Stimulated activated naive CD8-positive, alpha-beta T cell treated with anti-CD3 and anti-CD28 coated beads, Interleukin-15, Interleukin-2, amounts not matched to agents 100 U/mL and 50 U/mL, for 24 hours (primary cell): ENCODE measurements around the gene GEN1.
"Not testable (repeated sequence)": the region's sequence is repeated elsewhere in the genome, so short reads cannot be mapped to it uniquely, and the experiment has no call there.

Experiments
- ATAC-seq: fragments of 150-1000 bp; cut with Tn5 transposase; one replicate; pipeline ENCODE4 v1.10.0; 2021
- DNase-seq: peaks from one replicate; pipeline ENCODE4 v3.0.0; 2021

Gene GEN1

DNA sequence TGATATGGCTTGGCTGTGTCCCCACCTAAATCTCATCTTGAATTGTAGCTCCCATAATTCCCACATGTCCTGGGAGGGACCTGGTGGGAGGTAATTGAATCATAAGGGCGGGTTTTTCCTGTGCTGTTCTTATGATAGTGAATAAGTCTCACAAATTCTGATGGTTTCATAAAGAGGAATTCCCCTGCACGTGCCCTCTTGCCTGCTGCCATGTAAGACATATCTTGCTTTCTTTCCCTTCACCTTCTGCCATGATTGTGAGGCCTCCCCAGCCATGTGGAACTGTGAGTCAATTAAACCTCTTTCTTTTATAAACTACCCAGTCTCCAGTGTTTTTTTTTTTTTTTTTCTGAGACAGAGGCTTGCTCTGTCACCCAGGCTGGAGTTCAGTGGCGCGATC is 69.7 kb downstream of the GEN1 start:
- DNase-seq, ATAC-seq: not testable (repeated sequence)

DNA sequence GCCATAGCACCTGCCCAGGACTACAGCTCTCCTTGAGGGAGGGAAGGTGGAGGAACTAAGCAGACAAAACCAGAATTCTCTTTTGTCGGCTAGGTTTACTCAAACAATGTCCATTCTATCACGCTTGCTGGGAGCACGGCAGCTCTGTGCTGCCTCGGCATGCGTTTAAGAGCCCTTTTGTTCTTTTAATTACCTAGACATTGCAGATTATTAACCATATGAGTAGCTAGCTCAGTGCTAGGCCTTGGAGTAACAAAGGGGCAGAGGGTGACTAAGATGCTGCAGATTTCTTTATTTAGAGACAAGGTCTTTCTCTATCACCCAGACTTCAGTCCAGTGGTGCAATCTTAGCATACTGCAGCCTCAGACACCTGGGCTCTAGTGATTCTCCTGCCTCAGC is 73.4 kb downstream of the GEN1 start:
- DNase-seq = no peak
- ATAC-seq = no peak

DNA sequence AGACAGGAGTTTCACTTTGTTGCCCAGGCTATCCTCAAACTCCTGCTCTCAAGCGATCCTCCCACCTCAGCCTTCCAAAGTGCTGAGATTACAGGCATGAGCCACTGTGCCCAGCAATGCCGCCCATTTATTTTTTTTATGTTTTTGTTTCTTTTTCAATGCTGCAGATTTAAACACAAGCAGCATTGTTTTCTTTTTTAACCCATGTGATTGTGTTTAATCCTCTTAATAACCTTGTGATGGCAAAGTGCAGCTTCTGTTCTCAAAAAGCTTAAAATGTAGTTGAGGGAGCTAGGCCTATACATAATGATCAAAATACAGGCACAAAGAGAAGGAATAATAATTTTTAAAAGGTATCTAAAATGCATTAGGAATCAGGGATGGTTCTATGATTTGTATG is 73.8 kb downstream of the GEN1 start:
- DNase-seq (no peak), ATAC-seq (no peak)

DNA sequence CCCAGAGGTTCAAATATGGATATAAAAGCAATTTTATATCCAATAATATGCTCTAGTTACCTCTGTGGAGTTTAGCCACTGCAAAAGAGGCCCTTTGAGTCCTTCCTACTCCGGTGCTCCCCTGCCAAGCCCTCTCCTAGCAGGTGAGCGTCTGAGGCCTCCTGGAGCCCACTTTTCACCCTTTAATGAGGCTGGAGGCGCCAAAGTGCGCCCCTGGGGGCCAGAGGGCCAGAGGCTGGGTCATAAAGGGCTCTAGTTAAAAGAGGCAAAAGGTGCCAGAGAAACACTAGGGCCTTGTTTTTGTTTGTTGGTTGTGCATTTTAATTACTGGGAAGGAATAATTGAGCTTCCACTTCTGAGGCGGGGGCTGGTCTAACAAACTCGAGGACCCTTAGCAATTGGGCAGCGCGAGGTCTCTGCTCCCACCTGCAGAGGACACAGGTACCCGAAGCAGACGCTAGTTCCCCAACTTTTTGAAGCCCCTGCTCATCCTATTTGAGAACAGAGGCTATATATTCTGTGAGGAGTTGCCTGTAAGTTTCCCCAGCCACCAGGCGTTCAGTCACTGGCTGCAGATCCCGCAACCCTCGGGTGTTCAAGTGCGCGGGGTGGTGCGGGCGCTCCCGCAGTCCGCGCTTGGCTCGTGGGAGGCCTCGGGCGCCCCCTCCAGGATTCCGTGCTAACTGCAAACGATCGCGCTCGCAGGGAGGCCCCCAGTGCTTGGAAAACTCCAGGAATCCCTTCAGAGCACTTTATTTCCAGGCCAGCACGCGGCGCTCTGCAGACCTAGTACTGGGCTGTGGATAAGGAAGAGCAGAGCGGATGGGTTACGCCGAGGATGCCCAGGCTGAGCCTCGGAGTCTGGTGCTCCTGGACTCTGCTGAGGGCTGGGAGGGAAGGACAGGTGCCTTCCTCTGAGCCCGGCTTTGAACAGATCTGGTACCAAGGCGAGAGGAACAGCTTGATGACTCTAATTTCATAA is 76.4 kb downstream of the GEN1 start:
- DNase-seq (peak; percentile 70), ATAC-seq (peak; percentile 71)

DNA sequence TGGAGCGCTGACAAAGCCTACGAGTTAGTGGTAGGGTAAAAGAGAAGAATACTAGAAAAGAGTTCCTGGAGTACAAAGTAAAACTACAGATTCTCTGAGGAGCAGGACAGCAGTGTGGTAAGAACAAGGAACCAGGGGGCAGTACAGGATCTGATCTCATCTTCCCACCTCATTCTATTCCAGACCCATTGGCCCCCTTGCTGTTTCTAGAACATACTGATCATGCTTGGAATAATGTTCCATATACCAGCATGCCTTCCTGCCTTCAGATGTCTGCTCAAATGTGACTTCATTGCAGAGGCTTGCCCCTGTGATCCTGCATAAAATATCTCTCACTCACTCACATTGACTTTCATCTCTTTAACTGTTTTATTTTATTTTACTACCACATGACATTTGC is 81.6 kb downstream of the GEN1 start:
- ATAC-seq (no peak), DNase-seq (no peak)
